Stomach (tissue), 9 donors: ENCODE results near the gene TNRC18. TPM values are rescaled to one million over a fixed set of nuclear protein-coding genes. Genes with fewer than 3 reads are reported as not detected.

Experiments
- DNase-seq, 2 donors: peaks; one replicate each; pipeline versions ENCODE4 v3.0.0 to v3.0.0-alpha.2; 2013 to 2019
- H3K27ac ChIP-seq, 5 donors: fragments of 200-600 bp in 4 of 5; sonication (generic) in 4 of 5; one replicate each; pipeline ENCODE4 v1.5.1; 2013 to 2019; ENCODE audit warnings: mild to moderate bottlenecking in 1 of 5, moderate library complexity in 1 of 5
- H3K27me3 ChIP-seq, 3 donors: fragments of 200-600 bp; sonication (generic); one replicate each; pipeline ENCODE4 v1.5.1; 2017 to 2019; ENCODE audit warnings: mixed run types in 1 of 3
- H3K36me3 ChIP-seq, 4 donors: fragments of 200-600 bp; sonication (generic); 1 replicate in 3 of 4; 2 replicates in 1 of 4; pipeline ENCODE4 v1.5.1; 2016 to 2019
- H3K4me1 ChIP-seq, 4 donors: fragments of 200-600 bp; sonication (generic); one replicate each; pipeline ENCODE4 v1.5.1; 2016 to 2019
- H3K4me3 ChIP-seq, 4 donors: fragments of 200-600 bp; sonication (generic) in 3 of 4; one replicate each; pipeline ENCODE4 v1.5.1; 2016 to 2019; ENCODE audit warnings: mild to moderate bottlenecking in 1 of 4
- H3K9me3 ChIP-seq, 4 donors: fragments of 200-600 bp; sonication (generic); one replicate each; pipeline ENCODE4 v1.5.1; 2016 to 2019
- EP300 ChIP-seq: sonication (generic); formaldehyde crosslinking; IDR thresholded peaks from one replicate; pipeline ENCODE4 v1.6.1; 2017; ENCODE audit warnings: antibody characterized with exemption
- POLR2A ChIP-seq, 4 donors: fragments of 450-650 bp; IDR thresholded peaks; one replicate each; pipeline ENCODE4 v1.6.1; 2016; ENCODE audit warnings: antibody characterized with exemption in 4 of 4, control low read depth in 2 of 4, mild to moderate bottlenecking in 1 of 4, moderate library complexity in 1 of 4
- POLR2AphosphoS5 ChIP-seq, 3 donors: sonication (generic); formaldehyde crosslinking; IDR thresholded peaks; one replicate each; pipeline ENCODE4 v1.6.1; 2016; ENCODE audit warnings: antibody characterized with exemption in 3 of 3
- WGBS, 5 donors: extraction: QIAGEN DNeasy Blood & Tissue Kit in 3 of 5; methylation state at CpG; one replicate each; pipeline versions ENCODE4 v1.1.5 to v1.1.7; 2013 to 2018; 5-methylcytosine and 5-hydroxymethylcytosine counted together
- intact Hi-C: fragments of 100-400 bp; cut with DNase I; formaldehyde crosslinking; loops from one replicate; pipeline ENCODE4 v1.15.1; 2023; ENCODE audit warnings: low total_unique reads
- polyA plus RNA-seq, 3 donors: library from polyadenylated mRNA; stranded (reverse); fragments of 200-250 nt; gene quantifications; one replicate each; pipeline ENCODE4 v1.2.3, GENCODE V29; 2013
- total RNA-seq, 5 donors: library from RNA; depleted of rRNA; stranded (reverse); fragments of >200 nt; gene quantifications; one replicate each; pipeline versions ENCODE4 v1.1.0 to v1.2.3, GENCODE V29; 2014 to 2016
- TF ChIP-seq, protein P1 (sequence below), 7 experiments: fragments of 450-650 bp in 4 of 7; fragments of 200-600 bp in 3 of 7; sonication (generic) in 3 of 7; IDR thresholded peaks; one replicate each; pipeline ENCODE4 v1.5.1; 2016 to 2019; ENCODE audit warnings: antibody characterized with exemption in 7 of 7, control low read depth in 2 of 7, mild to moderate bottlenecking in 1 of 7
- donor health status: healthy with polysubstance abuse.
- donor health status: Bipolar disorder and iron deficiency.
- donor health status: healthy.

Gene TNRC18
- total and polyA plus RNA-seq, 8 donors = 8.5 to 463 (median 81.8) TPM

DNA sequence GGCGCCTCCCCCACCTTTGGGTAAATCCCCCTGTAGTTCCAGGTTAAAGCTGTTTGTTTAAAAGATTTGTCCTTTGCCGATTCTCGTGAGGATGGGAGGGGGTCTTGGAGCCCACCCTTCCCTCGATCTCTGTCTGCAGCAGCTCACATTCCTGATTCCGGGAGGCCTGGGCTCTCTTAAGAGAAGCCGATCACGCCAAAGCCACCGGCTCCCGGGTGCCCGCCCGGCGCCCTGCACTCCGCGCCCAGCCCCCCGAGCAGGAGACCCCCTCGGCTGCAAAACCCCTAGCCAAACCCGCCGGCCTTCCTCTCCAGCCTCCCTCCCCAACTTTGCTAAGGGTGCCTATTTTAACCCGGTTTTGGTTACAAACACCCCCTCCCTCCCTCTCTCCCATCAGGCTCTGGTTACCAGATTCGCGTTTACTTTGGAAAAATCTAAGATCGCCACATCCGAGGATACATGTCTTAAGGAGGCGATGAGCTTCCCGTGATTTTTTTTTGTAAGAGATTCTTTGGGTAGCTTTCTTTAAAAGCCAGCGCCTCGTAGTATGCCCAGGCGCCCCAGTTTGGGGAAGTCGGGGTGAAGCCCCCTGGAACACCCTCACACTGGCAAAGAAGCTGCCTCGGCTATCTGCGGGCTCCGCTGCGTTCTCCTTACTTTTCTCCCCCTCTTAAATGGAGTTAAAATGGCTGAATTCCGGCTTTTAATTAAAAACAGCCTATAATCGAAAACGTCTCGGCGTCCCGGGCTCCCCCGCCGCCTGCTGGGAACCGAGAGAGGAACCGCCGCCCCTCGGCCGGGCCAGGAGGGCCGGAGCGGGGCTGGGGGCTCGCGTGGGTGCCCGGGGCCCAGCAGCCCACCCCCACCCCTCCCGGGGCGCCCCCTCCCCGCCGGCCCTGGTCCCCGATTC, 983 bp downstream of the TNRC18 start:
- Histone ChIP-seq H3K4me3 (peak overlapping the region; percentile 63 to 93 (median 82)), H3K9me3 (no peaks in the 10 kb centered on the region), H3K27me3 (peaks cover 0 to 16% (median 0%) of the 10 kb centered on the region in 3 donors), H3K4me1 (peaks cover 17 to 31% (median 25%) of the 10 kb centered on the region in 4 donors), H3K36me3 (no peaks in the 10 kb centered on the region), H3K27ac (peak overlapping the region; percentile 94 to 100 (median 99))
- intact Hi-C loops = no loop called here
- peak in 1 of 2 donors; percentile 64 for DNase-seq
- WGBS, 5 donors = 0 to 2% (median 1%) methylated on average over 27 to 56 of the region's 56 CpGs
- TF ChIP-seq POLR2A (IDR thresholded peaks at IDR 0.05) (no peak), EP300 (no peak), POLR2AphosphoS5 (IDR thresholded peaks at IDR 0.05) (no peak)
- TF ChIP-seq, protein P1, sequence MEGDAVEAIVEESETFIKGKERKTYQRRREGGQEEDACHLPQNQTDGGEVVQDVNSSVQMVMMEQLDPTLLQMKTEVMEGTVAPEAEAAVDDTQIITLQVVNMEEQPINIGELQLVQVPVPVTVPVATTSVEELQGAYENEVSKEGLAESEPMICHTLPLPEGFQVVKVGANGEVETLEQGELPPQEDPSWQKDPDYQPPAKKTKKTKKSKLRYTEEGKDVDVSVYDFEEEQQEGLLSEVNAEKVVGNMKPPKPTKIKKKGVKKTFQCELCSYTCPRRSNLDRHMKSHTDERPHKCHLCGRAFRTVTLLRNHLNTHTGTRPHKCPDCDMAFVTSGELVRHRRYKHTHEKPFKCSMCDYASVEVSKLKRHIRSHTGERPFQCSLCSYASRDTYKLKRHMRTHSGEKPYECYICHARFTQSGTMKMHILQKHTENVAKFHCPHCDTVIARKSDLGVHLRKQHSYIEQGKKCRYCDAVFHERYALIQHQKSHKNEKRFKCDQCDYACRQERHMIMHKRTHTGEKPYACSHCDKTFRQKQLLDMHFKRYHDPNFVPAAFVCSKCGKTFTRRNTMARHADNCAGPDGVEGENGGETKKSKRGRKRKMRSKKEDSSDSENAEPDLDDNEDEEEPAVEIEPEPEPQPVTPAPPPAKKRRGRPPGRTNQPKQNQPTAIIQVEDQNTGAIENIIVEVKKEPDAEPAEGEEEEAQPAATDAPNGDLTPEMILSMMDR (IDR thresholded peaks at IDR 0.05) = no peak

DNA sequence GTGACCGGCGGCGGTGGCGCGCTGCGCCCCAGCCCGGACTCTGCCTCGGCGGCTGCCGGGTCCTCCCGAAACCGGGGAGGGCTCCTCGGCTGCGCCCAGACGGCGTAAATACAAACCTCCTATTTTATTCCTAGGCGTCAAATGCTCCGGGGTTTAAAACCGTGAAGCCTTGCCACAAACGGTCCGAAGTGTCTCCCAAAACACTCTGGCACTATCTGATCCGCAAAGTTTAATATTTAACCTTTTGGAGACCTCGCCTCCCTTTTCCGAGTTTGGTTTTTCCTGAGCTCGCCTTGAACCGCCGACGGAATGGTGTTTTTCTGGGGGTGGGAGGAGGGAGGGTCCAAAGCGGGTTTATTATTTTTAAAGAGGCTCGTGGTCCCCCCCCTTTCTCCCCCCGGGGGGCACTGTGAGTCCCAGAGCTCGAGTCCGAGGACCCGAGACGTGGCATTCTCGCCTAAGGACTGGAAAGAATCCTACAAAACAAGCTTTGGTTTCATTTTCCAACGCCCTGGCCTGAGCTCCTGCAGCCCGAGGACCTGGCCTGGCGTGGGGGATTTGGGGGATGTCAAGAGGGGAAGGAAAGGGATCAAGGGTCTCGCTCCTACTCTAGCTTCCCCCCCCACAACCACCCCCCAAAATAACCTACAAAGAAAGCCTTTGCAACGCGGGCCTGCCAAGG, 1.8 kb downstream of the TNRC18 start:
- 0 to 1% (median 0%) methylated on average over 39 to 42 of the region's 42 CpGs for WGBS, 5 donors
- Histone ChIP-seq H3K27ac (peak overlapping the region; percentile 94 to 100 (median 99)), H3K27me3 (peaks cover 0 to 16% (median 0%) of the 10 kb centered on the region in 3 donors), H3K4me1 (peaks cover 23 to 34% (median 30%) of the 10 kb centered on the region in 4 donors), H3K4me3 (peak overlapping the region; percentile 63 to 93 (median 82)), H3K36me3 (no peaks in the 10 kb centered on the region), H3K9me3 (no peaks in the 10 kb centered on the region)
- DNase-seq = peak; percentile 69 to 83
- TF ChIP-seq POLR2AphosphoS5 (IDR thresholded peaks at IDR 0.05) (peak; percentile 36 to 58 (median 55)), POLR2A (IDR thresholded peaks at IDR 0.05) (no peak)
- intact Hi-C loops = no loop called here

DNA sequence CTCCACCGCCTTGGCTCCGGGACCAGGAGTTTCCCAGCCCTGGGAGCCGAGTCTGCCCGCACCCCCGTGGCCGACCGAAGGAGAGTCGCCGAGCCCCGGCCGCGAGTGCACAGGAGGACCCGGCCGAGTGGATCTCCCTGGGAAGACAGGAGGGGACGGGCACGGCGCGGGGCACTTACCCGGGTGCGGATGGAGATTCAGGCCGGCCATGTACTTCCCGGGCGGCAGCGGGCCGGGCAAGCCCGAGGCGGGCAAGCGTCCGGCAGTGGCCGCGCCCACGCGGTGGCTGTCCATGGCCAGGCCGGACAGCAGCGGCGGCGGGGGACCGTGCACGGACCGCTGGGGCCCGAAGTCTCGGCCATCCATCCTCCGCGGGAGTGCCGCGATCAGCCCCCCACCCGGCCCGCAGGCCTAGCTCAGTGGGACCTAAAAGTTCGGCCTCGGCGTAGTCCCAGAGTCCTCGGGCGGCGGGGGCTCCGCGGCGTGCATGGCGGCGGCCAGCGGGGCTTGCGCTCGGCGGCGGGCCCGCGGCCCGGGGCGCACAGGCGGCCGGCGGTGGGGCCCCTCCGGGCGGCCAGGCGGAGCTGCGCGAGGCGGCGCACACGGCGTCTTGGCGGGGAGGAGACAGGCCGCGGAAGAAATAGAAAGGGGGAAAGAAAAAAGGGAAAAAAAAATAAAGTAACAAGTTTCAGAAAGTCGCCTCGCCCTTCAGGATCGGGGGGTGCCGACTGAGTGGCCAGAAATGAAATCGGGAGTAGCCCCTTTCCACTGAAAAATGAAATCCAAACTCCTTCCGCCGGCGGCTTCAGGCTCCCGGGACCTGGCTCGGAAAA, 2.5 kb downstream of the TNRC18 start:
- peak in 1 of 2 donors; percentile 35 for DNase-seq
- Histone ChIP-seq H3K9me3 (no peaks in the 10 kb centered on the region), H3K36me3 (no peaks in the 10 kb centered on the region), H3K4me3 (peak overlapping the region; percentile 63 to 93 (median 82)), H3K27me3 (peaks cover 0 to 16% (median 0%) of the 10 kb centered on the region in 3 donors), H3K27ac (peak overlapping the region; percentile 94 to 100 (median 99)), H3K4me1 (peaks cover 23 to 36% (median 33%) of the 10 kb centered on the region in 4 donors)
- WGBS, 5 donors = 0 to 1% (median 1%) methylated on average over 26 to 93 of the region's 93 CpGs
- TF ChIP-seq POLR2AphosphoS5 (IDR thresholded peaks at IDR 0.05) (no peak), EP300 (no peak), POLR2A (IDR thresholded peaks at IDR 0.05) (no peak)
- TF ChIP-seq, protein P1 (IDR thresholded peaks at IDR 0.05) = no peak
- intact Hi-C loops = no loop called here

DNA sequence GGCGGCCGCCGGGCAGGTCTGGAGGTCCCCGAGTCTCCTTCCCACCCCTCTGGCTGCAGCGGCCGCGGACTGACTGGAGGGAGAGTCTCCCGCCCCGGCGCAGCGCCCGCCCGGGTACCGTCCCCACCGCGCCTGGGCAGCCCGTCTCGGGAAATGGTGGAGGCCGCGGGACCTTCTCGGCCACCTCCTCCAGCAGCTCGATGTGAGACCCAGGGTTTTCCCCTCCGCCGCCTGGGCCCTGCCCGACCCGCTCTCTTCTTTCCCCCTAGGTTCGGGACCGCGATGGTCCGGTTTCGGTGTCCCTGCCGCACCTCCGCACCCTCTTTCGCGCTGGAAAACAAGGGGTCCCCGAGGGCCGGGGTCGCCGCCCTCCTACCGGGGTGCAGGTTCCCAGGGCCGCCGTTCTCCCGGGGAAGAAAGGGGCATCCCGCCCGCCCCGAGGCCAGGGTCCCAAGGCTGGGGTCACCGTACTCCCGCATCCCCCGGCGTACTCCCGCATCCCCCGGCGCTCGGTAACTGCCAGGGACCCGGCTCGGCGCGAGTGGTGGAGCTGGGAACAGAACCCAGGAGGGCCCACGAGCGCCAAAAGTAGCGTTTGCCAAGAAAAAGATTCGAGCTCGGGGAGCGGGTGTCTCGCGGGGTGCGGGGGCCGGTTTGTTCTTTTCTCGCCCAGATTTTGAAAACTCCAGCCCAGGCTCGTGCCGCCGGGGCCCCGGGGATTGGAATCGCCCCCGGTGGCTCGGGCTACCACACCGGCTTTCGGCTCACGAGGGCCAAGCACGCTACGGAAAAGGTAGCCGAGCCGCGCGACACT, 3.4 kb downstream of the TNRC18 start:
- Histone ChIP-seq H3K27me3 (peaks cover 0 to 16% (median 0%) of the 10 kb centered on the region in 3 donors), H3K4me1 (peaks cover 23 to 41% (median 37%) of the 10 kb centered on the region in 4 donors), H3K27ac (peak overlapping the region; percentile 94 to 100 (median 99)), H3K4me3 (peak overlapping the region; percentile 63 to 93 (median 82)), H3K9me3 (no peaks in the 10 kb centered on the region), H3K36me3 (no peaks in the 10 kb centered on the region)
- intact Hi-C loops = no loop called here
- DNase-seq = peak; percentile 45 to 60
- 0 to 2% (median 1%) methylated on average over 7 to 85 of the region's 85 CpGs for WGBS, 5 donors
- TF ChIP-seq POLR2A (IDR thresholded peaks at IDR 0.05) (no peak), EP300 (no peak), POLR2AphosphoS5 (IDR thresholded peaks at IDR 0.05) (no peak)
- TF ChIP-seq, protein P1 (IDR thresholded peaks at IDR 0.05) = no peak
